IMR-90 (cell line): ENCODE results near the gene DOK1. TPM values are rescaled to one million over a fixed set of nuclear protein-coding genes. Genes with fewer than 3 reads are reported as not detected.
A peak's percentile ranks its signal among the peaks of the same experiment; 100 is the strongest.

Experiments
- ATAC-seq: fragments of 200-7000 bp; cut with Tn5 transposase; 2 replicates; pipeline ENCODE4 v1.9.1; 2020; ENCODE audit warnings: low read depth, mild to moderate bottlenecking, moderate library complexity
- BruUV-seq: library from RNA; stranded (reverse); fragments of 400-500 nt; replicated peaks from 2 replicates; lab custom pipeline; 2021; lab: Mats Ljungman, UMichigan
- CTCF ChIA-PET: fragments of 300-600 bp; formaldehyde crosslinking; extraction: SDS; loops from one replicate; lab custom pipeline; 2021; ENCODE audit warnings: antibody characterized with exemption; lab: Yijun Ruan, JAX
- POLR2A ChIA-PET: fragments of 300-600 bp; sonication (Branson Sonifier 250); formaldehyde crosslinking; loops from one replicate; lab custom pipeline; 2022; ENCODE audit warnings: antibody characterized with exemption; ENCODE audit not compliant: unreplicated experiment; lab: Charles Lee
- DNase-seq: peaks from one replicate; pipeline ENCODE4 v3.0.0; 2013
- H2AFZ ChIP-seq: replicated peaks from 2 replicates; pipeline ENCODE3; 2013; ENCODE audit warnings: low read length, mild to moderate bottlenecking; ENCODE audit not compliant: poor library complexity
- H2AK5ac ChIP-seq: 2 replicates; pipeline ENCODE4 v1.6.1; 2013; ENCODE audit warnings: low read depth, low read length, inconsistent platforms
- H2AK9ac ChIP-seq: replicated peaks from 2 replicates; pipeline ENCODE3; 2013; ENCODE audit warnings: mild to moderate bottlenecking, low read depth, low read length, moderate library complexity; ENCODE audit not compliant: poor library complexity
- H2BK120ac ChIP-seq: 2 replicates; pipeline ENCODE4 v1.6.1; 2013; ENCODE audit warnings: low read depth, low read length, inconsistent platforms
- H2BK15ac ChIP-seq: 3 replicates; pipeline ENCODE4 v1.6.1; 2013; ENCODE audit warnings: low read depth, low read length, inconsistent platforms
- H2BK20ac ChIP-seq: 2 replicates; pipeline ENCODE4 v1.6.1; 2013; ENCODE audit warnings: low read depth, mild to moderate bottlenecking, inconsistent platforms, low read length, moderate library complexity
- H2BK5ac ChIP-seq: 2 replicates; pipeline ENCODE4 v1.6.1; 2013; ENCODE audit warnings: mild to moderate bottlenecking, low read depth, low read length, inconsistent platforms; ENCODE audit not compliant: poor library complexity, severe bottlenecking
- H3K14ac ChIP-seq: replicated peaks from 2 replicates; pipeline ENCODE4 v1.6.1; 2013; ENCODE audit warnings: low read depth, low read length, inconsistent platforms
- H3K18ac ChIP-seq: 2 replicates; pipeline ENCODE4 v1.6.1; 2013; ENCODE audit warnings: low read depth, low read length, control low read depth
- H3K23ac ChIP-seq: 2 replicates; pipeline ENCODE4 v1.6.1; 2013; ENCODE audit warnings: low read depth, low read length, inconsistent platforms
- H3K27ac ChIP-seq: 2 replicates; pipeline ENCODE4 v1.5.1; 2013; ENCODE audit warnings: mild to moderate bottlenecking, control low read depth, low read length; ENCODE audit not compliant: insufficient read depth
- H3K27me3 ChIP-seq: 2 replicates; pipeline ENCODE4 v1.6.1; 2013; ENCODE audit warnings: low read length; ENCODE audit not compliant: control insufficient read depth, insufficient read depth
- H3K36me3 ChIP-seq: 2 replicates; pipeline ENCODE4 v1.6.1; 2013; ENCODE audit warnings: low read length, mixed read lengths; ENCODE audit not compliant: control insufficient read depth, insufficient read depth
- H3K4ac ChIP-seq: 2 replicates; pipeline ENCODE4 v1.6.1; 2013; ENCODE audit warnings: low read depth, low read length, inconsistent platforms
- H3K4me1 ChIP-seq: 2 replicates; pipeline ENCODE4 v1.6.1; 2013; ENCODE audit warnings: low read length, mixed read lengths; ENCODE audit not compliant: control insufficient read depth, insufficient read depth
- H3K4me2 ChIP-seq: 2 replicates; pipeline ENCODE4 v1.6.1; 2013; ENCODE audit warnings: low read depth, mild to moderate bottlenecking, control low read depth, low read length, moderate library complexity
- H3K4me3 ChIP-seq: 2 replicates; pipeline ENCODE4 v1.5.1; 2013; ENCODE audit warnings: low read depth, mild to moderate bottlenecking, control low read depth, low read length, moderate library complexity; ENCODE audit not compliant: insufficient read depth
- H3K56ac ChIP-seq: 2 replicates; pipeline ENCODE4 v1.6.1; 2013; ENCODE audit warnings: low read length, inconsistent platforms; ENCODE audit not compliant: insufficient read depth; ENCODE audit errors: extremely low read depth
- H3K79me1 ChIP-seq, 2 experiments: 2 replicates each; pipeline ENCODE4 v1.6.1; 2013; ENCODE audit warnings: low read length in 2 of 2, inconsistent platforms in 1 of 2, low read depth in 1 of 2
- H3K9ac ChIP-seq: 2 replicates; pipeline ENCODE4 v1.6.1; 2013; ENCODE audit warnings: low read depth, low read length, control low read depth
- H3K9me1 ChIP-seq: 2 replicates; pipeline ENCODE4 v1.6.1; 2013; ENCODE audit warnings: low read length, inconsistent platforms; ENCODE audit not compliant: insufficient read depth
- H3K9me3 ChIP-seq: 2 replicates; pipeline ENCODE4 v1.6.1; 2013; ENCODE audit warnings: low read length; ENCODE audit not compliant: control insufficient read depth, insufficient read depth
- H4K20me1 ChIP-seq: 2 replicates; pipeline ENCODE4 v1.6.1; 2013; ENCODE audit warnings: low read length, inconsistent platforms; ENCODE audit not compliant: insufficient read depth
- H4K5ac ChIP-seq: 2 replicates; pipeline ENCODE4 v1.6.1; 2013; ENCODE audit warnings: mild to moderate bottlenecking, low read depth, low read length, control low read depth
- H4K8ac ChIP-seq, 2 experiments: 2 replicates each; pipeline ENCODE4 v1.6.1; 2013; ENCODE audit warnings: low read depth in 2 of 2, low read length in 2 of 2, control low read depth in 1 of 2, inconsistent platforms in 1 of 2
- H4K91ac ChIP-seq: 2 replicates; pipeline ENCODE4 v1.6.1; 2013; ENCODE audit warnings: low read depth, low read length, inconsistent platforms; ENCODE audit not compliant: insufficient read depth
- BHLHE40 ChIP-seq: fragments of 150-350 bp; IDR thresholded peaks from 2 replicates; pipeline ENCODE4 v1.6.1; 2016; ENCODE audit warnings: mild to moderate bottlenecking, low read depth, low read length
- MAFK ChIP-seq: IDR thresholded peaks from 2 replicates; pipeline ENCODE4 v1.6.1; 2012; ENCODE audit warnings: low read depth, low read length, improper control_type of control experiment
- MXI1 ChIP-seq: IDR thresholded peaks from 2 replicates; pipeline ENCODE4 v1.6.1; 2012; ENCODE audit warnings: low read depth, mild to moderate bottlenecking, low read length, moderate library complexity, borderline replicate concordance
- NFE2L2 ChIP-seq: fragments of 150-350 bp; IDR thresholded peaks from 2 replicates; pipeline ENCODE4 v1.6.1; 2016; ENCODE audit warnings: low read depth, mild to moderate bottlenecking, low read length
- RAD21 ChIP-seq: IDR thresholded peaks from 2 replicates; pipeline ENCODE4 v1.6.1; 2012; ENCODE audit warnings: low read length, improper control_type of control experiment
- SMC3 ChIP-seq: fragments of 150-350 bp; IDR thresholded peaks from 2 replicates; pipeline ENCODE4 v1.6.1; 2016; ENCODE audit warnings: low read depth, mild to moderate bottlenecking, antibody characterized with exemption, low read length, moderate library complexity
- dilution Hi-C: fragments of 300-500 bp; cut with HindIII; formaldehyde crosslinking; loops from one replicate; pipeline ENCODE4 v1.14.3; 2018; ENCODE audit warnings: low sequenced_read_pairs; ENCODE audit not compliant: unreplicated experiment
- in situ Hi-C: fragments of 300-500 bp; cut with MboI; formaldehyde crosslinking; loops from 3 replicates; pipeline ENCODE4 v1.14.3; 2019; ENCODE audit warnings: low sequenced_read_pairs, inconsistent platforms, mixed read lengths
- intact Hi-C: fragments of 100-400 bp; cut with micrococcal nuclease; formaldehyde crosslinking; loops from 2 replicates; pipeline ENCODE4 v1.10.0; 2022
- polyA plus RNA-seq, 3 experiments: library from polyadenylated mRNA; depleted of rRNA; stranded (reverse); fragments of >200 nt; gene quantifications; 2 replicates each; pipeline ENCODE4 v1.2.3, GENCODE V29; 2012; ENCODE audit warnings: low replicate concordance in 1 of 3
- total RNA-seq: library from RNA; depleted of rRNA; stranded (reverse); fragments of >200 nt; gene quantifications from 2 replicates; pipeline ENCODE4 v1.2.3, GENCODE V29; 2012
- TF ChIP-seq, protein P1 (sequence below): conservative IDR thresholded peaks from 2 replicates; pipeline ENCODE4 v1.5.1; 2012; ENCODE audit warnings: mild to moderate bottlenecking, low read depth, low read length, improper control_type of control experiment
- TF ChIP-seq, protein P2 (sequence below): fragments of 150-350 bp; IDR thresholded peaks from 2 replicates; pipeline ENCODE4 v1.6.1; 2017; ENCODE audit warnings: mild to moderate bottlenecking, antibody characterized with exemption, low read length, low read depth
- TF ChIP-seq, protein P3 (sequence below): fragments of 150-350 bp; IDR thresholded peaks from 2 replicates; pipeline ENCODE4 v1.6.1; 2016; ENCODE audit warnings: low read depth, mild to moderate bottlenecking, low read length, moderate library complexity, borderline replicate concordance

DOK1 gene
- total and polyA plus RNA-seq, 2 of the 4 experiments (the other 2 are of a cell fraction) = 15.4 to 17.6 TPM

DNA sequence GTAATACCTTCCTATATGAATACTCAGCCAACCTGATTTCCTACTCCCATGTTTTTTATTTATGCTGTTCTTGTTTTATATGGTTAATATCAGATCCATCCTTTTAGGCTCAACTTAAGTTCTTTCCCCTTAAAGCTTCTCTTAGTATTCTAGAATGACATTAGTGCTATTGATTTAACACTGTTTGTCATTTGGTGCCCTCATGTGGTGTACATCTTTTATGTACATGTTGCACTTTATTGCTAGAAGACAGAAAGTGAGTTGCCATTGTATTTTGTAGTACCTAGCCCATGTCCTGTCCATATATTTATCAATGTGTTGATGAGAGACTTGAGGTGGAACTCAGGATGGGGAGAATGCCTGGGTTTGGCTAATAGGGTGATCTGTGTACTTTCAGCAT lies 22.3 kb upstream of the DOK1 start:
- Histone ChIP-seq H4K20me1 (peaks cover 13% of the 10 kb centered on the region), H3K4me3 (no peak overlapping the region), H2BK15ac (no peak overlapping the region), H3K56ac (no peak overlapping the region), H2AFZ (no peak overlapping the region), H2BK120ac (no peak overlapping the region), H3K27me3 (no peaks in the 10 kb centered on the region), H4K5ac (no peak overlapping the region), H3K18ac (no peak overlapping the region), H3K9ac (no peak overlapping the region), H3K27ac (no peak overlapping the region), H3K4me2 (no peak overlapping the region), H2AK5ac (no peak overlapping the region), H3K9me3 (no peaks in the 10 kb centered on the region), H2AK9ac (no peak overlapping the region), H3K9me1 (peaks cover 17% of the 10 kb centered on the region), H3K36me3 (peaks cover 32% of the 10 kb centered on the region), H2BK5ac (no peak overlapping the region), H3K79me1 (peaks cover 29 to 45% of the 10 kb centered on the region in 2 experiments), H3K14ac (no peak overlapping the region), H3K23ac (no peak overlapping the region), H3K4ac (no peak overlapping the region), H2BK20ac (no peak overlapping the region), H4K8ac (no peak overlapping the region), H3K4me1 (peaks cover 12% of the 10 kb centered on the region), H4K91ac (no peak overlapping the region)
- dilution Hi-C loops = no loop called here
- no TSS peak for BruUV-seq
- ChIA-PET CTCF (interaction anchor here (0.5 to 3.0 kb wide), 4 partner anchors 19 to 56 kb away, joined by 3 to 14 read pairs (median 4); no protein-coding TSS in a partner anchor), POLR2A (no interaction called here)
- in situ Hi-C loops = no loop called here
- peak; percentile 66 for DNase-seq
- TF ChIP-seq, protein P1, sequence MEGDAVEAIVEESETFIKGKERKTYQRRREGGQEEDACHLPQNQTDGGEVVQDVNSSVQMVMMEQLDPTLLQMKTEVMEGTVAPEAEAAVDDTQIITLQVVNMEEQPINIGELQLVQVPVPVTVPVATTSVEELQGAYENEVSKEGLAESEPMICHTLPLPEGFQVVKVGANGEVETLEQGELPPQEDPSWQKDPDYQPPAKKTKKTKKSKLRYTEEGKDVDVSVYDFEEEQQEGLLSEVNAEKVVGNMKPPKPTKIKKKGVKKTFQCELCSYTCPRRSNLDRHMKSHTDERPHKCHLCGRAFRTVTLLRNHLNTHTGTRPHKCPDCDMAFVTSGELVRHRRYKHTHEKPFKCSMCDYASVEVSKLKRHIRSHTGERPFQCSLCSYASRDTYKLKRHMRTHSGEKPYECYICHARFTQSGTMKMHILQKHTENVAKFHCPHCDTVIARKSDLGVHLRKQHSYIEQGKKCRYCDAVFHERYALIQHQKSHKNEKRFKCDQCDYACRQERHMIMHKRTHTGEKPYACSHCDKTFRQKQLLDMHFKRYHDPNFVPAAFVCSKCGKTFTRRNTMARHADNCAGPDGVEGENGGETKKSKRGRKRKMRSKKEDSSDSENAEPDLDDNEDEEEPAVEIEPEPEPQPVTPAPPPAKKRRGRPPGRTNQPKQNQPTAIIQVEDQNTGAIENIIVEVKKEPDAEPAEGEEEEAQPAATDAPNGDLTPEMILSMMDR = peak; percentile 55
- peak; percentile 67; the same call in 1 of the 2 replicates for TF ChIP-seq SMC3
- no peak for TF ChIP-seq NFE2L2
- TF ChIP-seq RAD21 = peak; percentile 65
- TF ChIP-seq BHLHE40 = no peak
- TF ChIP-seq, protein P2, sequence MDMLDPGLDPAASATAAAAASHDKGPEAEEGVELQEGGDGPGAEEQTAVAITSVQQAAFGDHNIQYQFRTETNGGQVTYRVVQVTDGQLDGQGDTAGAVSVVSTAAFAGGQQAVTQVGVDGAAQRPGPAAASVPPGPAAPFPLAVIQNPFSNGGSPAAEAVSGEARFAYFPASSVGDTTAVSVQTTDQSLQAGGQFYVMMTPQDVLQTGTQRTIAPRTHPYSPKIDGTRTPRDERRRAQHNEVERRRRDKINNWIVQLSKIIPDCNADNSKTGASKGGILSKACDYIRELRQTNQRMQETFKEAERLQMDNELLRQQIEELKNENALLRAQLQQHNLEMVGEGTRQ = no peak
- TF ChIP-seq, protein P3, sequence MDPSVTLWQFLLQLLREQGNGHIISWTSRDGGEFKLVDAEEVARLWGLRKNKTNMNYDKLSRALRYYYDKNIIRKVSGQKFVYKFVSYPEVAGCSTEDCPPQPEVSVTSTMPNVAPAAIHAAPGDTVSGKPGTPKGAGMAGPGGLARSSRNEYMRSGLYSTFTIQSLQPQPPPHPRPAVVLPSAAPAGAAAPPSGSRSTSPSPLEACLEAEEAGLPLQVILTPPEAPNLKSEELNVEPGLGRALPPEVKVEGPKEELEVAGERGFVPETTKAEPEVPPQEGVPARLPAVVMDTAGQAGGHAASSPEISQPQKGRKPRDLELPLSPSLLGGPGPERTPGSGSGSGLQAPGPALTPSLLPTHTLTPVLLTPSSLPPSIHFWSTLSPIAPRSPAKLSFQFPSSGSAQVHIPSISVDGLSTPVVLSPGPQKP = no peak
- TF ChIP-seq MAFK = peak; percentile 43; the same call in 1 of the 2 replicates
- TF ChIP-seq MXI1 = no peak
- ATAC-seq = no peak
- intact Hi-C loops = no loop called here
